COLO668 (cell line): ENCODE results near the gene ME1.
"Not testable (repeated sequence)": the region's sequence is repeated elsewhere in the genome, so short reads cannot be mapped to it uniquely, and the experiment has no call there.

Experiments used
- DNase-seq: peaks from one replicate; lab custom pipeline; 2025; ENCODE audit not compliant: unreplicated experiment; lab: John Stamatoyannopoulos, UW

The ME1 gene

DNA sequence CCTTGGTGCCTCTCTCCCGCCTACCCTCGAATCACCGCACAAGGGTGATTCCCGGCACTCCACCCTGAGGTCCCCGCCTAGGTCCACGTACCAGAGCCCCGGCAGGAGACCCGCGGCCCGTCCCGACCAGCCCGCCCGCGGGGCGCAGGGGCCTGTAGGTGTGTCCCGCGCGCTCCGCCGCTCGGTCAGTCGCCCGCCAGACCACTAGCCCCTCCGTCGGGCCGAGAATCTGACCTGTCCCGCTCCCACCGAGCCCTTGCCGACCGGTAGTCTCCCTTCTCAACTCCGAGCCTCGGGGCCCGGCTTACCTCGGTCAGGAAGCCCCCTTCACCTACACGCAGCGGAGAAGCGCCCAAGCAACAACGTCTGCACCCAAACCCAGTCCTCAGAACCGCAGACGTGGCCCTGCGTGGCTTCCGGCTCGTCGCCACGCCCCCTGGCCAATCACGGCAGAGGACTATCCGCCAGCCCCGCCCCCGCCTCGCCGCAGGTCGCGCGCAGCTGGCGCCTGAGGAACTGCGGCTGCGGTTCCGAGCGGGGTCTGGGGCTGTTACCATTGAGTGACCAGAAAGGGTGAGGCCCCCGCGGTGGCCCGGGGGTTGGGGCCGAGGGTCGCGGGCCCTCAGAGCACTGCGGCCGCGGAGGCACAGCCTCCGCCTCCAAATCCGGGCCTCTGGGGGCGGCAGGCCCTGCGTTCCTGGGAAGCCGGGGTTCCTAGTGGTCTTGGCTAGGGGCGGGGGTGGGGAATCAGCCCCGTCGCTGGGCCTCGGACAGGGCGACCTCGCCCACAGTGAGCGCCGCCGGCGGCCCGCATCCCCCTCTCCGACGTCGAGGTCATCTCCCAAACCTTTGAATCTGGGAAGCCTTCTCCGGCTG is 237.7 kb downstream of the ME1 start, which contains the start of the genes PGM3 and RWDD2A:
Gene PGM3 (minus strand): TSS at position 395 of the 876 bp plus-strand sequence. CDS start 2,253 bp downstream, outside the sequence.
Gene RWDD2A (plus strand): TSS at position 487 of the 876 bp plus-strand sequence. CDS start 1,095 bp downstream, outside the sequence.
- peak; percentile 86 for DNase-seq

GRCh38 chr6:83192456-83192855 is 238.4 kb downstream of the ME1 start:
- no peak for DNase-seq

DNA sequence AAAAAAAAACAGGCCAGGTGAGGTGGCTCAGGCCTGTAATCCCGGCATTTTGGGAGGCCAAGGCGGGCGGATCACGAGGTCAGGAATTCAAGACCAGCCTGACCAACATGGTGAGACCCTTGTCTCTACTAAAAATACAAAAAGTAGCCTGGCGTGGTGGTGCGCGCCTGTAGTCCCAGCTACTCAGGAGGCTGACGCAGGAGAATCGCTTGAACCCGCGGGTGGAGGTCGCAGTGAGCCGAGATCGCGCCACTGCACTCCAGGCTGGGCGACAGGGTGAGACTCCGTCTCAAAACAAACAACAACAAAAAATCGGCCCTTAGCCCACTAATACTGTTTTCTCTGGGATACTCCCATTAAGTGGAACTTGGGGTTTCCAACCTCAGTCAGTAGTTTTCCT is 238.9 kb downstream of the ME1 start:
- DNase-seq: not testable (repeated sequence)

DNA sequence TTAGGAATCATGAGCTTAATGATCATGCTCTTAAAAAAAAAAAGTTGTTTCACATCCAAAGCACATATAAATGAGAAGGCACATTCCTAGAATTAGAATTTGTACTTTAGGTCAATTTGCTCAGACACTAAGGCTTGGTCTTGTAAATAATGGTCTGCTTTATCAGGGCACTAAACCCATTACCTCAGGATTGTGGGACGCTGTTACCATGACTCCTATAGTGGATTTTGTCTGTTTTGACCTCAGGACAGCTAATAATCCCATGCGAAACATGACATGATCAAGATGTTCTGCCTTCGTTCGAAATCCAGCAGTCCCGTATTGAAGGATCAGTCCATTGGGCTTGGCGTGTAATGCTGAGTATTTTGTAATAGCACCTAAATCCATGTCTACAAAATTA is 240.2 kb downstream of the ME1 start:
- DNase-seq: no peak

GRCh38 chr6:83188501-83188900 is 242.3 kb downstream of the ME1 start:
- no peak for DNase-seq

GRCh38 chr6:83185096-83185495 is 245.8 kb downstream of the ME1 start:
- DNase-seq: no peak

GRCh38 chr6:83183082-83183828 is 247.6 kb downstream of the ME1 start:
- no peak for DNase-seq

DNA sequence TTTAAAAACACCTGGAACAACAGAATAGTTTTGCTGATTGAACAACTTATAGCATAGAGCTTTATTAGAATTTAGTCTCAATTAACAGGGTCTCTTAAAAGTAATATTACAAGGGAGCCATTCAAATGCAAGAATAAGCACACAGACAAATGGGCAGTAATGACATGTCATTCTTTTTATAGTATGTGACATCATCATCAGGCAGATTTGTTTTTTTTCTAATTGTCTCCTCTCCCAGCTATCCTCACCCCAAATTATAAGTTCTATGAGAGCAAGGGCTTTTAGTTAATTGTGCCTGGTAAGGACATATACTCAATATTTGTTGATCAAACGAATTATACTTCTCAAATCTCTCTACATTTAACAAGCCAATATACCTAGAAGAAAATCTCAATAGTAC is 248.7 kb downstream of the ME1 start:
- no peak for DNase-seq

GRCh38 chr6:83180426-83180950 is 250.4 kb downstream of the ME1 start:
- no peak for DNase-seq

- no peak for DNase-seq
These were observed 254.6 kb downstream of the ME1 start for GRCh38 chr6:83176246-83176645.

DNA sequence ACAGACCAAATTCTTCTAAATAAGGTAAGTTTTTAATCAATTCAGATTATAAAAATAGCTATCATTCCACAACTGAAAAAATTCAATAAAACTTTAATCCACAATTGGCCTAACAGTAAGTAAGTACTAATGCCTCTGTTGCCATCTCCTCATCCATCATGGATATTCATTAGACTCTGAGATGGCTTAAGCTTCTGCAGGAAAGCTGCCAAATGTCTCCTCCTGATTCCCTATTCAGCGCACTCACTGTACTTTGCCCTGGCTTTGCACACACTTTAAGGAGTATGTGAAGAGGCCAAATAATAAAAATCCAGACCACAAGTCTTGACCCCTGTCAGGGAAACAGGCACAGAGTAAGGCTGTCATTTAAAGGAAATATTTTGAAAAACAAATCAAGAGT is 261.3 kb downstream of the ME1 start:
- no peak for DNase-seq

- DNase-seq: no peak
These were observed 261.7 kb downstream of the ME1 start for GRCh38 chr6:83169106-83169505.

GRCh38 chr6:83168556-83168955 is 262.3 kb downstream of the ME1 start:
- DNase-seq: no peak

DNA sequence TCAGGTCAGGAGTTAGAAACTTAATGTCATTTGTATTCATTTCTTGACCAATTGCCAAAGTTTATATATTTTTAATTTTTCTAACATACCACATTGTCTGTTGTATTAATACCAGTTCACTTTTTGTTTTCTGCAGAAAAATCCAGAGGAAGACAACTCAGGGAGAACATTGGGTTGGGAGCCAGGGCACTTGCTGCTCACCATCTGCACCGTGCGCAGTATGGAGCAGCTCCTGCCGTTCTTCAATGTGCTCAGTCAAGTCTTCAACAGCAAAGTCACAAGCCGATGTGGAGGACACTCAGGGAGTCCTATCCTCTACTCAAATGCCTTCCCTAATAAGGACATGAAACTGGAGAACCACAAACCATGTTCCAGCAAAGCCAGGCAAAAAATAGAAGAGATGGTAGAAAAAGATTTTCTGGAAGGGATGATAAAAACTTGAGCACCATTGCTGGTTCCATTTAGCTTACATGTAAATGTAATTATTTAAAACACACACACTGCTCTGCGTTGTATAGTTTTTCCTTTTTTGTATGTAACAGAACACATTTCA is 263.0 kb downstream of the ME1 start:
- no peak for DNase-seq
